Measurements from ENCODE around the gene CHST14.
"Not testable (repeated sequence)": the region's sequence is repeated elsewhere in the genome, so short reads cannot be mapped to it uniquely, and the experiment has no call there.

Gene CHST14

DNA sequence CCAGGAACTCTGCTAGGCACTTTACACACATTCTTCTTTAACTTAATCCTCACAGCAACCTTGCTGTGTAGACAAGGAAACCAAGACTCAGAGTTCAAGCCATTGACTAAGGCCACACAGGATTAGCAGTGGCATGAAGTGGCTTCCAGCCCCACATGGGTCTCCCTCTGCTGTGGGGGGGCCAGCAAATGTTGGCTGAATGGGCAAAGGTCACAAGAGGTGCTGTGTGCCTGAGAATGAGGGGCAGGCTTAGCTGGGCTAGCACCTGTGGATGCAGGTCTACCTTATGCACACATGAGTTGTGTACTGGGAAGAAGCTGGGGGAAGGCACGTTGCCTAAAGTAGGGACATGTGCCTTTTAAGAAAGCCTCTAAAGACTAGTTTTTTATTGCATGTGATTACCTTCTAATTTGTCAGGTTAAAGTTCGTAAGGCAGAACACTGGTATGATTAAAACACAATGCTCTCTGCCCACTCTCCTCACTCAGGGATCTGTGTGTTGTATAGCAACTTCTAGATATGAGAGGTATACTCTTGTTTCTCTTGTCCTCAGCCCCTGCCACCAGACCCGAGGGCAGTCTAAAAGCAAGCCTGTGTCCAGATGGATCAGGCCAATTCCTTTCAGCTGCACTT is 19.1 kb upstream of the CHST14 start:
- peaks cover 0 to 3% of the 10 kb centered on the region in 2 experiments for H3K4me1 ChIP-seq (ENCODE audit: control insufficient read depth in 1 of 2, insufficient read depth in 1 of 2, low read depth in 1 of 2, low read length in 1 of 2)
- H3K36me3 ChIP-seq = no peaks in the 10 kb centered on the region
- no peaks in the 10 kb centered on the region for H3K9me3 ChIP-seq
- no peak overlapping the region for H3K27ac ChIP-seq
- TF ChIP-seq, protein P1, sequence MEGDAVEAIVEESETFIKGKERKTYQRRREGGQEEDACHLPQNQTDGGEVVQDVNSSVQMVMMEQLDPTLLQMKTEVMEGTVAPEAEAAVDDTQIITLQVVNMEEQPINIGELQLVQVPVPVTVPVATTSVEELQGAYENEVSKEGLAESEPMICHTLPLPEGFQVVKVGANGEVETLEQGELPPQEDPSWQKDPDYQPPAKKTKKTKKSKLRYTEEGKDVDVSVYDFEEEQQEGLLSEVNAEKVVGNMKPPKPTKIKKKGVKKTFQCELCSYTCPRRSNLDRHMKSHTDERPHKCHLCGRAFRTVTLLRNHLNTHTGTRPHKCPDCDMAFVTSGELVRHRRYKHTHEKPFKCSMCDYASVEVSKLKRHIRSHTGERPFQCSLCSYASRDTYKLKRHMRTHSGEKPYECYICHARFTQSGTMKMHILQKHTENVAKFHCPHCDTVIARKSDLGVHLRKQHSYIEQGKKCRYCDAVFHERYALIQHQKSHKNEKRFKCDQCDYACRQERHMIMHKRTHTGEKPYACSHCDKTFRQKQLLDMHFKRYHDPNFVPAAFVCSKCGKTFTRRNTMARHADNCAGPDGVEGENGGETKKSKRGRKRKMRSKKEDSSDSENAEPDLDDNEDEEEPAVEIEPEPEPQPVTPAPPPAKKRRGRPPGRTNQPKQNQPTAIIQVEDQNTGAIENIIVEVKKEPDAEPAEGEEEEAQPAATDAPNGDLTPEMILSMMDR (IDR thresholded peaks at IDR 0.05) = no peak
- no peak overlapping the region for H3K4me3 ChIP-seq (ENCODE audit: low read depth in 1 of 2, low read length in 1 of 2)
- no peaks in the 10 kb centered on the region for H3K27me3 ChIP-seq

GRCh38 chr15:40452296-40453090 is 18.3 kb upstream of the CHST14 start:
- peaks cover 0 to 3% of the 10 kb centered on the region in 2 experiments for H3K4me1 ChIP-seq (ENCODE audit: control insufficient read depth in 1 of 2, insufficient read depth in 1 of 2, low read depth in 1 of 2, low read length in 1 of 2)
- H3K9me3 ChIP-seq = no peaks in the 10 kb centered on the region
- H3K4me3 ChIP-seq (ENCODE audit: low read depth in 1 of 2, low read length in 1 of 2) = no peak overlapping the region
- TF ChIP-seq, protein P1 (IDR thresholded peaks at IDR 0.05) = no peak
- H3K36me3 ChIP-seq = no peaks in the 10 kb centered on the region
- no peak overlapping the region for H3K27ac ChIP-seq
- no peaks in the 10 kb centered on the region for H3K27me3 ChIP-seq

- not testable (repeated sequence) for H3K27me3 ChIP-seq; H3K27ac ChIP-seq; H3K36me3 ChIP-seq; H3K4me3 ChIP-seq (ENCODE audit: low read depth in 1 of 2, low read length in 1 of 2); H3K9me3 ChIP-seq; H3K4me1 ChIP-seq (ENCODE audit: control insufficient read depth in 1 of 2, insufficient read depth in 1 of 2, low read depth in 1 of 2, low read length in 1 of 2)
These were observed 16.8 kb upstream of the CHST14 start for GRCh38 chr15:40453941-40454340.

- Histone ChIP-seq H3K9me3 (no peaks in the 10 kb centered on the region), H3K4me3 (ENCODE audit: low read depth in 1 of 2, low read length in 1 of 2) (no peak overlapping the region), H3K27ac (no peak overlapping the region), H3K27me3 (no peaks in the 10 kb centered on the region), H3K36me3 (peaks cover 15% of the 10 kb centered on the region), H3K4me1 (ENCODE audit: control insufficient read depth in 1 of 2, insufficient read depth in 1 of 2, low read depth in 1 of 2, low read length in 1 of 2) (peaks cover 0 to 3% of the 10 kb centered on the region in 2 experiments)
- TF ChIP-seq, protein P1 (IDR thresholded peaks at IDR 0.05) = no peak
These were observed 15.8 kb upstream of the CHST14 start for GRCh38 chr15:40454904-40455391.

- Histone ChIP-seq H3K4me1 (ENCODE audit: control insufficient read depth in 1 of 2, insufficient read depth in 1 of 2, low read depth in 1 of 2, low read length in 1 of 2) (peaks cover 0 to 3% of the 10 kb centered on the region in 2 experiments), H3K4me3 (ENCODE audit: low read depth in 1 of 2, low read length in 1 of 2) (no peak overlapping the region), H3K27me3 (no peaks in the 10 kb centered on the region), H3K36me3 (peaks cover 15% of the 10 kb centered on the region), H3K9me3 (no peaks in the 10 kb centered on the region), H3K27ac (no peak overlapping the region)
- TF ChIP-seq, protein P1 (IDR thresholded peaks at IDR 0.05) = no peak
These were observed 14.5 kb upstream of the CHST14 start for GRCh38 chr15:40456299-40456712.

GRCh38 chr15:40456738-40457137 is 14.0 kb upstream of the CHST14 start:
- H3K36me3 ChIP-seq = peaks cover 16% of the 10 kb centered on the region
- H3K9me3 ChIP-seq = no peaks in the 10 kb centered on the region
- no peak overlapping the region for H3K4me3 ChIP-seq (ENCODE audit: low read depth in 1 of 2, low read length in 1 of 2)
- peaks cover 0 to 3% of the 10 kb centered on the region in 2 experiments for H3K4me1 ChIP-seq (ENCODE audit: control insufficient read depth in 1 of 2, insufficient read depth in 1 of 2, low read depth in 1 of 2, low read length in 1 of 2)
- H3K27me3 ChIP-seq = no peaks in the 10 kb centered on the region
- TF ChIP-seq, protein P1 (IDR thresholded peaks at IDR 0.05) = no peak
- H3K27ac ChIP-seq = no peak overlapping the region

Measured in neutrophil (primary cell).